ENCODE data around the gene TMCO5A. TPM values are rescaled to one million over a fixed set of nuclear protein-coding genes. Genes with fewer than 3 reads are reported as not detected.
A peak's percentile ranks its signal among the peaks of the same experiment; 100 is the strongest.
"Not testable (repeated sequence)": the region's sequence is repeated elsewhere in the genome, so short reads cannot be mapped to it uniquely, and the experiment has no call there.

TMCO5A gene
- not detected in 2 replicates for total RNA-seq

DNA sequence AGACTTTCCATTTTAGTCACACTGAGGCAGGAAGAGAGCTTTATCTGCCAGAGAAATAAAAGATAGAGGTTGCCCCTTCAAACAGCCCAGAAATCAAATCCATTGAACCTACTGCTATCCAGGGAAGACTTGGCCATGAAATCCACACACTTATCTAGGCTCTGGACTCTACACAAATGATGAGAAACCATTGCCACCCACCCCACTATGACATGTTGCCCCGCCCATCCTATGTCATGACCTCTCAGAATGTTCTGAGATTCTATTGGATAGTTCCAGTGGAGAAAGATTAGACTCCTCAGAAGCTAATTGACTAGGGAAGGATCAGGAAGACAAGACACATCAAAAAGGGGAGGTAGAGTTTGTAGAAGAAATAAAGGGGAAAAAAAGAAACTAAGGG is at the start of gene TMCO5A:
Gene TMCO5A, plus strand, starts transcription at position 301 of the 400 bp plus-strand sequence. CDS start 1,684 bp downstream, outside the sequence.
- DNase-seq = no peak

DNA sequence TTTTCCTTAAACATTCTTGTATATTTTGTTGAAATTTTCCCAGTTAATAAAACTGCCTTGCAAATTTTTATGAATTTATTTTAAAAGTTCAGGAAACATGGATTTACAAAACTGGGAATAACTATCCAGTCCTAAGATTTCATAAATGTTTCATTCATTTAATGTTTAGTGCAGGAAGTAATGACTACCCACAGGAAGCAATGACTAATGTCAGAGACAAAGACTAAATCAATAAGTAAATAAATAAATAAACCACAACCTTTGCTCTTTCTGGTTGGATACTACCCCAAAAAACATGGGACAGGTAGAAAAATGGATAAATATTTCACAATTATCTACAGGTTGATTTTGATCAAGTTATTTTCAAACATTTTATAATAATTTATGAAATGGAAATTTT is 48.8 kb upstream of the TMCO5A start:
- DNase-seq = peak; percentile 6

DNA sequence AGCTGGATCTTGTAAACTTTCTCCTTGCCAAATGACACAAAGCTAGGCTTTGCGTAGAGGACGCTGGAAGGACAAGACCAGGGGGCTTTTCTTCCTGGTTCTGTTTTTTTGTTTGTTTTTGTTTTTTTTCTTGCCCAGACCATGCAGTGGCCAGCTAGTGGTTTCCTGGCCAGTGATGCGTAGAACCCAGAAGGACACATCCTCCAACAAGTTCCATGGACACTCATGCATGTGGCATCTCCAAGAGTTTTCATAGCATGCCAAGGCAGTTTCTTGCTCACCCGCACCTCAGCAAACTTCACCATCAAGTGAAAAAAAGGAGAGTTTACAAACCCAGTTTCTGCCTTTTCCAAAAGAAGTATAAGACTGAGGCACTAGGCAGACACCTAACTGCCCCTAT is 46.1 kb upstream of the TMCO5A start:
- no peak for DNase-seq

DNA sequence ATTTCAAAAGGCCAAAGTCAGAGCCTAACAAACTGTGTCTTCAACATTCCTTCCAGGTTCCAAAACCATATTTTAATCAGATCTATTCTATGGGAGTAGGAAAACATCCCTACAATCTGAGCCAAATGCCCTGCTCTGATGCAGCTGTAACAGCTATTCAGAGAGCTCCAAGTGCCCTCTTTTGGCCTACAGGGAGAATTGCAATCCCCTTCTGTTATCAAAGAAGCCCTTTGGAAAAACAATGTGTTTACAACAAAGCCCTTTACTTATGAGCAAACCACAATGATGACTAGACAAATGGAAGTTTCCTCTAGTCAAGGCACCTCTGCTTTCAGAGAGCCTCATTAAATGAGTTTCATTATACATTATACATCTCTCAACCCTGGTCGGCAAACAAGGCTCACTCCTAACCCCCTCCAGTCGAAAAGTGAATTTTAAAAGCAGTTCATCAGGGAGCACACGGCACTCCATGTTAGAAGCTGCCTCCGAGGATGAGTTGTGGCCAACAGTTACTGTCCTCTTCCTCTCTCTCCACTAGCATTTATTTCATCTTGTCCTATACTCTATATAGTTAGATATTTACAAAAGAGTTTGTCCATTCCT is 42.6 kb upstream of the TMCO5A start:
- DNase-seq = peak; percentile 58

DNA sequence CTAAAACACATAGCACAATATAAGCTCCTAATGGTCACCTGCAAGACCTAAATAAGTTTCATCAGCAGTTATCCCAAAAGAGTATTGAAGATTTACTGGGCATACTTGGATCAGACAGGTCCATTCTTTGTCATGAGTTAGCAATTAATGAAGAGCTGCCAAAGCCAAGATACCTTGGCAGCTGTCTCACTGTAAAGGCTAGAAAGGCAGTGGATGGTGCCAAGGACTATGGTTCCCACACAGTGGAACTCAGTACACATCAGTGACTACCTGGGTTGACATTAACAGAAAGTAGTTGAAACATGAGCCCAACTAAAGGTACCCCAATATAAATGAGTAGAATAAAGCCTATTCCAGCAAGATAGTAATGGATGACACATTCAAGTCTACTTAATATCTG is 41.1 kb upstream of the TMCO5A start:
- DNase-seq = no peak

DNA sequence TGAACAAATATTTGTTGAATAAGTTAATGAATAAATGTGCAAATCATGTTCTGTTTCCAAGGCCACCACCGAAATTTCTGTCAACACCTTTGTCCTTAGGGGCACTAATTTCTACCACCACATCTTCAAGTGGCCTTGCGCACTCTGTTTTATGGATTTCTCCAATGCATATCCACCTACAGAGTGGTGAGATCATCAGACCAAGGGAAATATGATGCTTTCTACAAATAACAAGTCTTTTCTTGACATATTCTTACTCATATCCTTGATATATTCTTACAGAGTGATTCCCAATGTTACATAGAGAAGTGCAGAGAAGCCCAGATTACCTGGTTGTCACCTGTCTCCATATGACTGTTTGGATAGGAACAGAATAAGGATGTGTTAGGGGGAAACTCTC is 36.1 kb upstream of the TMCO5A start:
- DNase-seq = no peak

DNA sequence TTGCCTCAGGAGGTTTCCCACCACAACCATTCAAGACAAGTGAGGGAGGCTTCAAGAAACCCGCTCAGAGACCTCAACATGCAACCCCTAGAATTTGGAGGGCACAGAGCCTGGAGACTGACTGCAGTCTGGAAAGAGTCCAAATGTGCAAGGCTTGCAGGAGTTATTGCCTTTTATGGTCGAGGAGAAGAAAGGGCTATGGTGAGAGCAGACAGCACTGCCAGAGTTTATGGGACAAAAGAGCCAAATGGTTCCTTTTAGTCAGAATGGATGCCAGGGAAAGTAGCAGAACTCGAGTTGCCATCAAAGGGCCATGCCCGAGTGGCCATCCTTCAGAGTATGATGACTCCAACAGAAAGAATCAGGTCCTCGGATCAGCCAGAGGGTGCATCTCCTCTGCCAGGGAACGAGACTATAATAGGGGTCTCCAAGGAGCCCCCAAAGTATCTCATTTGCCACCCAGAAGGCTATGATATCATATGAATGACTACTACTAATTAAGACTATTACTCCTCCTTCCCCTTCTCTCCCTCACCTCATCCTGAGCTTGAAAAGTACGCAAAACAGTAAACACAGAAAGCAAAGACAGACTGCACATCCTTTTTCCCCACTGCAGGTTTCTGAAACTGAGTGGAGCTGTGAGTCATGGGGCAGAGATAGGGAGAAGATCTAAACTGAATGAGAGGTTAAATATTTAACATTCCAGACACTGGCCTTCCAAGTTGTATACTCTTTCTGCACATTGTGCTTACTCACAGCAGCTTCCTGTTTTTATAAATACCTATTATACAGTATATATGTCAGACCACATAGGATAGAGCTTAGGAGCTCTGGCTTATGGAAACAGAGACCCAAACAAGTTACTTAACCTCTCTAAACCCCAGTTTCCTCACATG is 33.9 kb upstream of the TMCO5A start:
- DNase-seq = peak; percentile 35

DNA sequence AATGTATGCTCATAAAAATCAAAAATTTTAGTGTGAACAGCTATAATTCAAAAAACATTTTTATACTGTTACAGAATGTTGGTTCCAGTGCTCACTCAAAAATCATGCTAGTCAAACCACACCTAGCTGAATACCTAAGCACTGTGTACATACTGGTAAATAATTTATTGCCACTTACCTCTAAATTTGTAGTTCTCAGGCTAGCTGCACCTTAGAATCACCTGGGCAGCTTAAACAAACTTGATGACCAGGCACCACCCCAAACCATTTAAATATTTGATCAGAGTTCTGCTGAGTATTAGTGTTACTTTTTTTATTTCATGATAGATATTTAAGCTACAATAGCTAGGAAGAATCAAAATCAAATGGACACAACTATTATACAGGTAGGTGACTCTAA is 32.3 kb upstream of the TMCO5A start:
- DNase-seq = no peak

DNA sequence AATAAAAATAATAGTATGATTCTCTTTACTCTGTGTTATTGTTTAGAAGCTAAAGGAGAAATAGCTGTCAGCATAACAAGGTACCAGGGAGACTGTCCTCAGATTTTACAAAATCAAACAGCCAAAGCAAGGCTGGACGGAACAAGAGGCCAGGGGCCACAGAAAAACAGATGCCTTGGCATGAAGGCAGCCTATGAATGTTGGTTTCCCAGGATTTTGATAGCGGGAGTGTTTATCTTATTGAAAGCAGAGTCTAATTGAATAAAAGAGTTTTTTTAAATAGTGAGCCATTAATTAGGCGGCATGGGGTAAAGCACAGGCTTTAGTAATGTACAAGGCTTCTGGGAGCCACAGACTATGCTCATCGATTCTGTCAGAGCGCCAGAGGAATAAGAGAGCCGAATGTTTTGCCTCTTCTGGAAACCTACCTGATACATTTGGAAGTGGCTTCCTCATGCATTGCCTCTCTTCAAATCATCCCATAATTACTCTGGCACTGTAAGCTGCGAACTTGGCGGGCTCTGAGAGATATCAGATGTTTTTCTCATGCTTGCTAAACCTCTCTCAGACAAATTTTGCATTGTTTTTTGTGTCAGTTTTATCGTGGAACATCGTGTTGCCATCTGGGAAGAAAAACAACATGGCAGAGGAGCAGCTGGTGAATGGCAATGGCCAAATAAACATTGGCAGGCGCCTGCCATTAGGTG is 30.4 kb upstream of the TMCO5A start:
- no peak for DNase-seq

DNA sequence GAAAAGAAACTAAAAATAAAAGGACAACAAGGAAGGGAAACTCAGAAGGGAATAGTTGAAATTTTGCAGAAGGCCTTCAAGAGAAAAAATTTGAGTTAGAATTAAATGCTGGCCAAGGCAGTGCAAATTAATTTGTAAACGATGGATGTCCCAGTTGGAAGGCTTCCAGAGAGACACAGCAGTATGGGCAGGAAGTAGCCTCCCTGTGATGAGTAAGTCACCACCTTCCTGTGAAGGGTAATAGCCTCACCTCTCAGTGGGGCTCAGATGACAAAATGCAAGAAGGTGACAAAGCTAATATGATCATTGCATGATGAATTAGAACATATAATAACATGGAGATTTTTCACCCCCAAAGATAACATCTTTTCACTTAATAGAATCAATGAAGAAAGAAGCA is 27.3 kb upstream of the TMCO5A start:
- peak; percentile 17 for DNase-seq

DNA sequence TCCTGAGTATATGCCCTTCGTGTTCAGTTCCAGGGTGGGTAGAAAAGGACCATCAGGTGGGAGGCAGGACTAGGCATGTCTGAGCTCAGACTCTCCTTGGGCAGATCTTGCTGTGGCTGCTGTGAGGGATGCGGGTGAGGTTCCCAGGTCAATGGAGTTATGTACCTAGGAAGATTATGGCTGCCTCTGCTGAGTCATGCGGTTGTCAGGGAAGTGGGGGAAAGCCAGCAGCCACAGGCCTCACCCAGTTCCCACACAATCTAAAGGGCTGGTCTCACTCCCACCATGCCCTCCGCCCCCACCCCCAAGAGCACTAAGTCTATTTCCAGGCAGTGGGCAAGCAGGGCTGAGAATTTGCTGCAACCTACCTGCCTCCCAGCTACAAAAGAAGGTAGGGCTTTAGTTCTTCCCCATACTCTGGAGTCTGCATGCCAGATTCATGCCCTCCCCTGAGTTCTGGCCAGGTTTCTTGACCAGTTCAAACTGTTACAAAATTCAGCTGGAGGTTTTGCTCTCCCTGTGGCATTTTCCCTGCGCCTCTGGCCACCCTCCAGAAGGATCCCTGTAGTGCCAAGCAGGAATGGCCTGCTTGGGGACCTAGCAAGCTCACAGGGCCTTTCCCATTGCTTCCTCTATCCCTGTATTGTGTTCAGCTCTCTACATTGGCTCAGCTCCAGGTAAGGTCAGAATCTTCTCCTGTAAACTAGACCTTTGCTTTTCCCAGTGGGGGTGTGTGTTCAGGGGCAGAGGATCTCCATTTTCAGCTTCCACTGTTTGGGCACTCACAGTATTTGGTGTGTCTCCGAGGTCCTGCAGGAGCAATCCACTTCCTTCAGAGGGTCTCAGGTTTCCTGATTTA is 12.7 kb upstream of the TMCO5A start:
- DNase-seq = peak; percentile 40

DNA sequence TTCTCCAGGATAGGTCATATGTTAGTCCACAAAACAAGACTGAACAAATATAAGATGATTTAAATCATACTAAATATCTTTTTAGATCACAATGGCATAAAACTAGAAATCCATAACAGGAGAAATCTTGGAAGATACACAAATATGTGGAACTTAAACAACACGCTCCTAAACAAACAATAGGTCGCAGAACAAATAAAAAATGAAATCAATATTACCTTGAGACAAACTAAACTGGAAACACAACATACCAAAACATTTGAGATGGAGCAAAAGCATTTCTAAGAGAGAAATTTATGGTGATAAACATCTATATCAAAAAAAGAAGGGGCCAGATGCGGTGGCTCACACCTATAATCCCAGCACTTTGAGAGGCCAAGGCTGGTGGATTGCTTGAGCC is 8.3 kb upstream of the TMCO5A start:
- no peak for DNase-seq

DNA sequence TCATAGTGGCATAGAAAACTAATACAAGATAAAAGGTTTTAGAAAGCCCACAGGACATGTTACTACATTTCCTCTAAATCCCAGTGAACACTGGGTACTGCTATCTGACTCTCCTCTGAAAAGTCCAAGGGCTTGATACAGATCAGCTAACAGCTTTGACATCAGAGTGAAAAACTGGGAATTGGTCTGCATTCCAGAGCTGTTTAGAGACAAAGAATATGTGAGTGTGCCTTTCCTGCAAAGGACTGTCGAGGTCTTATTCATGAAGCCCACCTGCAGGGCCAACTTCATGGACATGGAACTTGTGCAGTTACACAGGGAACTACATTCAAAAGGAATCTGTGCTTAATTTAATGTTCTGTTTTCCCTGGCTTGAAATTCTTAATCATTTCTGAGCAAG is 5.2 kb upstream of the TMCO5A start:
- no peak for DNase-seq

DNA sequence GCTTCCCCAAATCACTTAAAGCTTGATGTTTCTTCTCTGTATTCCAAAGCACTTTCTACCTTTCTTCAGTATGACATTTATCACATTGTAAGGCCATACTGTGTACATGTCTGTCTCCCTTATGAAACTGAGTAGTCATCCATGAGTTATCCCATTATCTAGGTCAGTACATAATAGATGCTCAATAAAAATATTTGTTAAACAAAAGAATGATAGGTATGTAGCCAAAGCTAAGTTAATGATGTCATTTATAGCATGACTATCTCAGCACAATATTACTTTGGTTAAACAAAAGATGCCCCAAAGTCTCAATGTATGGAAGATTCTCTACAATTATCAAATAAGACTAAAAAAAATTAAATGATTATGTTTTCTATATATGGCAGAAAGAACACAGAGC is 3.1 kb upstream of the TMCO5A start:
- no peak for DNase-seq

DNA sequence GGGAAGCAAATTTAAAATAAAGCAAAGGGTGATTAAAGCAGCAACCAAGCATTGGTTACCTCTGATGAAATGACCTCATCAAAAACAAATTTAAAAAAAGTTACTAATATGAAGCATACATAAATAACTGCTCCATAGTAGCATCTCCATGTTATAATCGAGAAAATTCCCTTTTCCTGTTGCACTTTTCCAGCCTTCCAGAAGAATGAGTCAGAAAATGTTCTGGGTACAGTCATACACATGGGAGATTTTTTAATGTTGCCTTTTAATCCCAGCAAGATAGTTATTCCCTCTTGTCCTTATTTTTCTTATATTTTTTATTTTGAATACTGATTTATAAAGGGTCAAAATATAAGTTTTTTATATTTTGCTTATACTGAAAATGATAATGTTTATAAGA is 2.6 kb upstream of the TMCO5A start:
- peak; percentile 4 for DNase-seq

DNA sequence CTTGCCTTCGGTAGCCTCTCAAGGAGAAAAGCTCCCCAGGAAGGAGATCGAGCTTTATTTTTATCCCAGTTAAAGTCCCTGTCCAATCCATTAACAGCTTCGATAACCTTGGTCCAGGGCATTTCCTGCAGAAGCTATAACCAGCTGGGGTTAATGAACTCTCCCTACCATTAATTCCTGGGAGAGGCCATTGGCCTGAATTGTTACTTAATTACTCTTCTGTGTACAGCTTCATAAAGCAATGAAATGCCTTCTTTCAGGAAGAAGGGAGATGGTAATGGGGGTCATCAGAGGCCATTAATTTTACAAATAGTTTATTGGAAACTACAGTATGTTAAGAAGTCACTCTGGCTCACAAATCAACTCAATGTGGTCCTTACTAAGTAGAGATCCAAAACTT is 1.9 kb upstream of the TMCO5A start:
- no peak for DNase-seq

DNA sequence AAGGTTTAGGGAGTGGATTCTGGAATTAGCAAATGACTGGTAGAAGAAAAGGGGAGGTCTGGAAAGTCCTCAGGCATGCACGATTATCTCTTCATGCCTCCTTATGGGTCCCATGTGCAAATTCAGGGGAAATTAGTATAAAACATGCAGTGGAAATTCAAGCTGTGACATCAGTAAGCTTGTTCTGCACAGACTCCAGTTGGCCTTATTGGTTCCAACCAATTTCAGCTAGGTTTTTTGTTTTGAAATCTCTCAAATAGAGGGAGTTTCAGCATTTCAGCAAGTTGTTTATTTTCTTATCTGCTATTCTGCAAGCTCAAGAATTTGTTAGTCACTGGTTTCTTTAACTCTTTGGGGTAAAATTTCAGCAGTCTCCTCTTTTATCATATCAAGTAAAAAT is 774 bp upstream of the TMCO5A start:
- no peak for DNase-seq

DNA sequence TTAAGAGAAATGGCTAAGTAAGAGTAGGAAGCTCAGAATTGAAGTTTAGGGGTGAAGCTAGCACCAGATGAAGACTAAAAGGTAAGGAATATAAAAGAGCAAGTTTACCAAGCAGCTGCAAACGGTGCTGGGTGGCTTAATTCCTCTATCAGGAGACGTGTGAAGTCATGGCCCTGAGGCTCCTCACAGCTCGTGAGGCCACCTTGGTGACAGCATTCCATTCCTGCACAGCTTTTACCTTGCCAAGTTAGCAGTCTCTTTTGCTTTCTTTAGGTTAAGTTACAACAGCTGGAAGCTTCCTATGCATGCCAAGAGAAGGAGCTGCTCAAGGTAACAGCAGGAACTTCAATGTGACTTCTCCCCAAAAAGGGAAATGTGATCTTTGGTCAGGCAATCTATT is 6.4 kb downstream of the TMCO5A start:
- DNase-seq = no peak

DNA sequence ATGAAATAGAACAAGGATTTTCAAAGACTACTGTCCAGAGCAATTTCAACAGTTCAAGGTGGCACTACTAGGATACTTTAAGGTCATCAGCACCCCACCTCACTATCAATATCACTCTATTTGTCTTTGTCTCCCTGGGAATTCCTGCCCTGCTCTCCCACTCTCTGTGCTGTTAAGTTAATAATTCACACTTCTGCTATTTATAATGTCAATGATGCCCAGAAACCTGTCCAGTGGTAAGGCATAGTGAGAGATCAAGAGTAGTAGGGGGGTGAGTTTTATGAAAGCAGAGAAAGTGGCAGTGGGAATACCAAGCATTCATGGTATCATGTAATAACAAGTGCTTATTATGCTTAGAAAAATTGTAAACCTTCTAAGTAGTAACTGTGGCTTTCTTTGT is 7.3 kb downstream of the TMCO5A start:
- no peak for DNase-seq

DNA sequence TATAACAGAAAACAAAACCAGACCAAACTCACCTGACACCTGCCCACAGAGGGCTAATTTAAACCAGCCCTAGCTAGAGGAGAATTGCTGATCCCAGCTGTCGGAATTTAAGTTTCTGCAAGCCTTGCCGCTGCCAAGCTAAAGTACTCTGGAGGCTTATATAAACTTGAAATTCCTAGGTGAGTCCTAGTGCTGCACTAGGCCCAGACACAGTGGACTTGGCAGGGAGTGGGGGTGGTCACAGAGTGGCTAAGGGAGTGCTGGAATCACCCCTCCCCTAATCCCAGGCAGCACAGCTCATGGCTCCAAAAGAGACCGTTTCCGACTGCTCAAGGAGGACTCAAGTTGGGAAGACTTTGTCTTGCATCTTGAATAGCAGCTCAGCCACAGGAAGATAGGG is 17.6 kb downstream of the TMCO5A start:
- no peak for DNase-seq

DNA sequence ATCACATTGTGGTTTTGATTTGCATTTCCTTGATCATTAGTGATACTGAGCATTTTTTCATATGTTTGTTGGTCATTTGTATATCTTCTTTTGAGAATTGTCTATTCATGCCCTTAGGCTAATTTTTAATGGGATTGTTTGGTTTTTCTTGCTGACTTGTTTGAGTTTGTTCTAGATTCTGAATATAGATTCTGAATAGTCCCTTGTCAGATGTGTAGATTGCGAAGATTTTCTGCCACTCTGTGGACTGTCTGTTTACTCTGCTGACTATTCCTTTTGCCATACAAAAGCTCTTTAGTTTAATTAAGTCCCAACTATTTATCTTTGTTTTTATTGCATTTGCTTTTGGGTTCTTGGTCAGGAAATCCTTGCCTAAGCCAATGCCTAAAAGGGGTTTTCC is 26.3 kb downstream of the TMCO5A start:
- DNase-seq = not testable (repeated sequence)

DNA sequence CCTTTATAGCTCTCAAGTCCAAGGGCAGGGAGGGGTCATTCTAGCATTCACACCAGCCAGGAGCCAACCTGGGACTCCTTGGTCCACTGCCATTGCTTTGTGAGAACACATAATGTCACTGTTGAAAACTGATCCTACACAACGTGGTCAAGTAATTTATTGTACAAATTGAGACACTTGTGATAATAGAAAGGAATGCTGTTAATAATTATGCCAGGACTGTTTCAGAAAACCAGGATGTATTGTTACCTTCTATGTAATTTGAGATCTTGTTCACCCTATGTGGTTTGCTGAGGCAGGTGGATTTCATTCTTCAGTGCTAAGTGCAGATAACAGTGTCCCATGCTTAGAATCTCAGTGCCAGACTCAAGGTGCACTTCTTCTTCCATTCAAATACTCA is 33.3 kb downstream of the TMCO5A start:
- no peak for DNase-seq

DNA sequence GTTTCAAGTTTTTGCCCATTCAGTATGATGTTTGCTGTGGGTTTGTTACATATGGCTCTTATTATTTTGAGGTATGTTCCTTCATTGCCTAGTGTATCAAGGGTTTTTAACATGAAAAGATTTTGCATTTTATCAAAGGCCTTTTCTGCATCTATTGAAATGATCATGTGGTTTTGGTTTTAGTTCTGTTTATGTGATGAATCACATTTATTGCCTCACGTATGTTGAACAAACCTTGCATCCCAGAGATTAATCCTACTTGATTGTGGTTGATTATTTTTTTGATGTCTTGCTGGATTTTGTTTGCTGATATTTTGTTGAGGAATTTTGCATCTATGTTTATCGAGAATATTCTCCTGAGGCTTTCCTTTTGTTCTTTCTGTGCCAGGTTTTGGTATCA is 39.4 kb downstream of the TMCO5A start:
- no peak for DNase-seq
